Lung (tissue), 12 donors: ENCODE data around the gene PARVG. TPM values are rescaled to one million over a fixed set of nuclear protein-coding genes. Genes with fewer than 3 reads are reported as not detected.

Experiments used
- ATAC-seq: fragments of 200-7000 bp; cut with Tn5 transposase; one replicate; pipeline ENCODE4 v1.9.1; 2020; ENCODE audit warnings: moderate number of reproducible peaks; ENCODE audit not compliant: insufficient read depth, low FRiP score
- DNase-seq, 3 donors: peaks; one replicate each; pipeline ENCODE4 v3.0.0-alpha.2; 2013 to 2017
- H3K27ac ChIP-seq, 2 donors: one replicate each; pipeline ENCODE4 v1.5.1; 2013; ENCODE audit warnings: mild to moderate bottlenecking in 2 of 2, moderate library complexity in 2 of 2, control low read depth in 1 of 2, inconsistent platforms in 1 of 2, low read depth in 1 of 2, low read length in 1 of 2
- H3K27me3 ChIP-seq, 3 donors: one replicate each; pipeline ENCODE4 v1.5.1; 2013; ENCODE audit warnings: low read length in 2 of 3; ENCODE audit not compliant: control insufficient read depth in 3 of 3, insufficient read depth in 3 of 3
- H3K36me3 ChIP-seq, 4 donors: one replicate each; pipeline ENCODE4 v1.5.1; 2013; ENCODE audit warnings: low read length in 4 of 4, mild to moderate bottlenecking in 1 of 4, moderate library complexity in 1 of 4; ENCODE audit not compliant: control insufficient read depth in 4 of 4, insufficient read depth in 4 of 4
- H3K4me1 ChIP-seq, 5 donors: one replicate each; pipeline ENCODE4 v1.5.1; 2013; ENCODE audit warnings: low read length in 5 of 5, mild to moderate bottlenecking in 2 of 5, moderate library complexity in 1 of 5; ENCODE audit not compliant: control insufficient read depth in 5 of 5, insufficient read depth in 5 of 5
- H3K4me3 ChIP-seq: one replicate; pipeline ENCODE4 v1.5.1; 2013; ENCODE audit warnings: mild to moderate bottlenecking, control low read depth, moderate library complexity
- H3K9ac ChIP-seq, 2 donors: one replicate each; pipeline ENCODE4 v1.5.1; 2013; ENCODE audit warnings: low read length in 2 of 2, control low read depth in 1 of 2; ENCODE audit not compliant: insufficient read depth in 1 of 2
- H3K9me3 ChIP-seq, 4 donors: one replicate each; pipeline ENCODE4 v1.5.1; 2013; ENCODE audit warnings: low read length in 3 of 4, mild to moderate bottlenecking in 1 of 4, moderate library complexity in 1 of 4; ENCODE audit not compliant: control insufficient read depth in 4 of 4, insufficient read depth in 3 of 4
- WGBS, 2 donors: extraction: QIAGEN DNeasy Blood & Tissue Kit; methylation state at CpG; one replicate each; pipeline ENCODE4 v1.1.7; 2013; 5-methylcytosine and 5-hydroxymethylcytosine counted together
- polyA plus RNA-seq, 2 donors: library from polyadenylated mRNA; stranded (reverse); fragments of 200-250 nt; gene quantifications; one replicate each; pipeline ENCODE4 v1.2.1, GENCODE V29; 2013
- total RNA-seq, 2 donors: library from RNA; depleted of rRNA in 1 of 2; stranded (reverse); fragments of >200 nt in 1 of 2; gene quantifications; one replicate each; pipeline ENCODE4 v1.2.1, GENCODE V29; 2014 to 2021
- TF ChIP-seq, protein P1 (sequence below): IDR thresholded peaks from 2 replicates; pipeline ENCODE4 v1.5.1; 2012; ENCODE audit warnings: mild to moderate bottlenecking; ENCODE audit errors: control extremely low read depth, extremely low read depth
- donor health status: control.
- donor health status: control.
- donor health status: Bipolar disorder and iron deficiency.
- donor health status: healthy.
- donor health status: DM: yes; HTN: yes; CAD: no.

Gene PARVG
- total and polyA plus RNA-seq, 4 donors, result 20.4 to 67.4 (median 48.7) TPM

- Histone ChIP-seq H3K9ac (no peak overlapping the region), H3K4me1 (peaks cover 0 to 16% (median 0%) of the 10 kb centered on the region in 5 donors), H3K36me3 (no peaks in the 10 kb centered on the region), H3K4me3 (no peak overlapping the region), H3K9me3 (peaks cover 0 to 10% (median 3%) of the 10 kb centered on the region in 4 donors), H3K27ac (no peak overlapping the region), H3K27me3 (no peaks in the 10 kb centered on the region)
- no peak for ATAC-seq
- WGBS, 2 donors, result 83 to 90% methylated on average over 4 of the region's 4 CpGs
- TF ChIP-seq, protein P1, sequence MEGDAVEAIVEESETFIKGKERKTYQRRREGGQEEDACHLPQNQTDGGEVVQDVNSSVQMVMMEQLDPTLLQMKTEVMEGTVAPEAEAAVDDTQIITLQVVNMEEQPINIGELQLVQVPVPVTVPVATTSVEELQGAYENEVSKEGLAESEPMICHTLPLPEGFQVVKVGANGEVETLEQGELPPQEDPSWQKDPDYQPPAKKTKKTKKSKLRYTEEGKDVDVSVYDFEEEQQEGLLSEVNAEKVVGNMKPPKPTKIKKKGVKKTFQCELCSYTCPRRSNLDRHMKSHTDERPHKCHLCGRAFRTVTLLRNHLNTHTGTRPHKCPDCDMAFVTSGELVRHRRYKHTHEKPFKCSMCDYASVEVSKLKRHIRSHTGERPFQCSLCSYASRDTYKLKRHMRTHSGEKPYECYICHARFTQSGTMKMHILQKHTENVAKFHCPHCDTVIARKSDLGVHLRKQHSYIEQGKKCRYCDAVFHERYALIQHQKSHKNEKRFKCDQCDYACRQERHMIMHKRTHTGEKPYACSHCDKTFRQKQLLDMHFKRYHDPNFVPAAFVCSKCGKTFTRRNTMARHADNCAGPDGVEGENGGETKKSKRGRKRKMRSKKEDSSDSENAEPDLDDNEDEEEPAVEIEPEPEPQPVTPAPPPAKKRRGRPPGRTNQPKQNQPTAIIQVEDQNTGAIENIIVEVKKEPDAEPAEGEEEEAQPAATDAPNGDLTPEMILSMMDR, result no peak
- no peak for DNase-seq
These were observed 30.0 kb downstream of the PARVG start for GRCh38 chr22:44210722-44211121.

GRCh38 chr22:44211256-44211945 lies 30.7 kb downstream of the PARVG start:
- WGBS, 2 donors, result 66 to 67% methylated on average over 6 of the region's 6 CpGs
- ATAC-seq (no peak), DNase-seq (peak; percentile 15 to 47 (median 26))
- Histone ChIP-seq H3K27ac (no peak overlapping the region), H3K4me3 (no peak overlapping the region), H3K9me3 (peaks cover 0 to 10% (median 3%) of the 10 kb centered on the region in 4 donors), H3K4me1 (peaks cover 0 to 16% (median 0%) of the 10 kb centered on the region in 5 donors), H3K9ac (peak overlapping the region in 1 of 2 donors; percentile 23), H3K36me3 (no peaks in the 10 kb centered on the region), H3K27me3 (no peaks in the 10 kb centered on the region)
- TF ChIP-seq, protein P1, result no peak

- H3K9ac ChIP-seq, result no peak overlapping the region
- DNase-seq (peak; percentile 45 to 84 (median 57)), ATAC-seq (no peak)
- no peak overlapping the region for H3K27ac ChIP-seq
- H3K36me3 ChIP-seq, result no peaks in the 10 kb centered on the region
- TF ChIP-seq, protein P1, result no peak
- 48 to 66% methylated on average over 12 of the region's 12 CpGs for WGBS, 2 donors
- H3K27me3 ChIP-seq, result no peaks in the 10 kb centered on the region
- peaks cover 0 to 16% (median 0%) of the 10 kb centered on the region in 5 donors for H3K4me1 ChIP-seq
- H3K4me3 ChIP-seq, result no peak overlapping the region
- peaks cover 0 to 10% (median 4%) of the 10 kb centered on the region in 4 donors for H3K9me3 ChIP-seq
These were observed 31.5 kb downstream of the PARVG start for GRCh38 chr22:44211946-44212930.
